GM18870 (cell line): ENCODE data around the gene RPL10.

ENCODE experiments used
- ATAC-seq: cut with Tn5 transposase; IDR thresholded peaks from one replicate; pipeline ENCODE4 v1.9.1; 2021; ENCODE audit warnings: moderate library complexity; ENCODE audit not compliant: unreplicated experiment

RPL10 gene

DNA sequence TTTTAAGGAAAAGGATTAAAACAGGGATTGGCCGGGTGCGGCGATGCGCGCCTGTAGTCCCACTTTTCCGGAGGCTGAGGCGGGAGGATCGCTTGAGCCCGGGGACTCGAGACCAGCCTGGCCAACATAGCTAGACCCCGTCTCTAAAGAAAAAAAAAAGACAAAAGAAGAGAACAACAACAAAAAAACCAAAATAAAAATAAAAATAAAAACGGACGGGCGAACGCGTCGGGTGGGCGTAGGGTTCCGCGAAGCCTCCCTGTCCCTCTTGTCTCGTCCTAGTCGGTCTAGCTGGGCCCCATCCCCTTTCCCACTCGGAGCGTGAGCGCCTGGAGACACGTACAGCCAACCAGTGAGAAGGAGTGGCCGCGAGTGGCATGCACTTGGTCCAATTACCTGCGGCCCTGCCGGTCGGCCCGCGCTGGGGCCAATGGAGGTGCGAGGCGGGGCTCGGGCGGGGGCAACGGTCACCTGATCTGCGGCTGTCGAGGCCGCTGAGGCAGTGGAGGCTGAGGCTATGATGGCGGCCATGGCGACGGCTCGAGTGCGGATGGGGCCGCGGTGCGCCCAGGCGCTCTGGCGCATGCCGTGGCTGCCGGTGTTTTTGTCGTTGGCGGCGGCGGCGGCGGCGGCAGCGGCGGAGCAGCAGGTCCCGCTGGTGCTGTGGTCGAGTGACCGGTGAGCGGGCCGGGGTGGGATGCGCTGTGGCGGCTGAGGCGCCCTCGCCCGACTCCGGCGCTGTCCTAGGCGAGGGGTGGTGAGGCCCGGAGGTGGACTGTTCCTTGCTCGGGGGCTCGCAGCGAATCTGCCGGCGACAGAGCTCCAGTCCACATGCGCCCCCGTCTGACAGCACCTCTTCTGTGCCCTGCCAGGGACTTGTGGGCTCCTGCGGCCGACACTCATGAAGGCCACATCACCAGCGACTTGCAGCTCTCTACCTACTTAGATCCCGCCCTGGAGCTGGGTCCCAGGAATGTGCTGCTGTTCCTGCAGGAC is 30.3 kb downstream of the RPL10 start, which contains the start of gene ATP6AP1:
Gene ATP6AP1, plus strand, starts transcription at position 502 of the 996 bp plus-strand sequence. Its CDS starts 16 bp downstream, at position 518.
- ATAC-seq, result peak; percentile 75

- ATAC-seq, result no peak
Observed at GRCh38 chrX:154429711-154430110, 31.5 kb downstream of the RPL10 start.

DNA sequence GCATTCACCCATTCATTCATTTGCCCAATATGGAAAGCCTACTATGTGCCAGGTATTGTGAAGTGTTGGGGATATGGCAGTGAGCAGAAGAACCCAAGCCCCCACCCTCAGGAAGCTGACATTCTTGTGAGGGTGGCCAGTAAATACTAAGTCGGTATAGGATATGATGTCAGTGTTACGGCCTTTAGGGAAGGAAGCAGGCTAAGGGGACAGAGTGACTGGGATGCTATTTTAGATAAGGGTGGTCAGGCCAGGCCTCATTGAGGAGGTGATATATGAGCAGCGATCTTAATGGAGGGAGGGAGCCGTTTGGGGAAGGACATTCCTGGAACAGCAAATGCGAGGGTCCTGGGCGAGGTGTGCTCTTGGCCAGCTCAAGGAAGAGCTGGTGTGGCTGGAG is 32.3 kb downstream of the RPL10 start:
- ATAC-seq, result no peak

- no peak for ATAC-seq
Observed at GRCh38 chrX:154430916-154431315, 32.7 kb downstream of the RPL10 start.

DNA sequence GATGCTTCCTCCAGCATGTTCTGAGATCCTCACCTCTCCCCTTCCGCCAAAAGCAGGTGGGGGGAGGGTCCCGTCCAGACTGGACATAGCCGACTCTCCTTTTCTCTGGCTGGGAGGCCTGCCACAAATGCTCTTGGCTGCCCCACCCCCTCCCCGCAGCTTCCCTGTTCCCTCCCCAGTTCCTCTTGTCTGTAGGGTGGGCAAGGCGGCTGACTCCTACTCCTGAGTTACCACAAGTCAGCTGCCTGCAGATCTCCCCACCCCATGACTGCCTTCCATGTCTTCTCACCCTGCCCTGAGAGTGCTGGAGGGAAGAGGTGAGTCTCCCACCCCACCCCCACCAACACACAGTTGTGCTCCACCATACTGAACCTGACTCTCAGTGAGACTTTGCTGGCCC is 33.2 kb downstream of the RPL10 start:
- ATAC-seq, result no peak

GRCh38 chrX:154432210-154432609 is 34.0 kb downstream of the RPL10 start:
- ATAC-seq, result no peak

GRCh38 chrX:154433605-154434004 is 35.4 kb downstream of the RPL10 start:
- ATAC-seq, result no peak

DNA sequence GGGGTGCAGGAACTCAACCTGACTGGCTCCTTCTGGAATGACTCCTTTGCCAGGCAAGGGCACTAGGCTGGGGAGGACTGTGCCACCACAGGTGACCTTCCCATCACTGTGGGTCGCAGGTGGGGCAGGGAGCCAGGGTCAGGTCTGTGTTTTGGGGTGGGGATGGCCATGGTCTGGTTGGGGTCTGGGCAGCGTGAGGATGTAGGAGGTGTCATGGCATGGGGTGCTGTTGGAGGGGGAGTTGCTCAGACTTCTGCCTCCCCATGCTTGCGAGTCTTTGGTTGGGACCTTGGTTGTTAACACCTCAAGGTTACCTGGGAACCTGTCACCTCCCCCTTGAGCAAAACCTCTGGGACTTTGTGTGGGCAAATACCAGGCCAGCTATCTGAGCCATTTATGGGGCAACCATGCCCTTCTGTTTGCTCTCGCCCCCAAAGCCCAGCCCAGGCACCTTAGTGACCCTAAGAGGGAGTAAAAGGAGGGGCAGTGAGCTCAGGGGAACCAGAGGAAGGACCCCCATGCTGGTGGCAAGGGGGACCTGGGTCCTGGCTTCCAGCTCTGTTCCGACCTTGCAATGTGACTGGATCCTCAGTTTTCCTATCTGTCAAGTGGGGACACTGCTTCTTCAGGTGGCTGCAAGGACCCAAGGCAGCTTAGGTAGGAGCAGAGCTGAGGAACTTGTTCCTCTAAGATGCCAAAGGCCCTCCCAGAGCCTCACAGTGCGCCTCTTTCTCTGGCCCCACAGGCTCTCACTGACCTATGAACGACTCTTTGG is 36.4 kb downstream of the RPL10 start:
- ATAC-seq, result no peak

GRCh38 chrX:154435171-154435733 is 37.1 kb downstream of the RPL10 start:
- ATAC-seq, result no peak

DNA sequence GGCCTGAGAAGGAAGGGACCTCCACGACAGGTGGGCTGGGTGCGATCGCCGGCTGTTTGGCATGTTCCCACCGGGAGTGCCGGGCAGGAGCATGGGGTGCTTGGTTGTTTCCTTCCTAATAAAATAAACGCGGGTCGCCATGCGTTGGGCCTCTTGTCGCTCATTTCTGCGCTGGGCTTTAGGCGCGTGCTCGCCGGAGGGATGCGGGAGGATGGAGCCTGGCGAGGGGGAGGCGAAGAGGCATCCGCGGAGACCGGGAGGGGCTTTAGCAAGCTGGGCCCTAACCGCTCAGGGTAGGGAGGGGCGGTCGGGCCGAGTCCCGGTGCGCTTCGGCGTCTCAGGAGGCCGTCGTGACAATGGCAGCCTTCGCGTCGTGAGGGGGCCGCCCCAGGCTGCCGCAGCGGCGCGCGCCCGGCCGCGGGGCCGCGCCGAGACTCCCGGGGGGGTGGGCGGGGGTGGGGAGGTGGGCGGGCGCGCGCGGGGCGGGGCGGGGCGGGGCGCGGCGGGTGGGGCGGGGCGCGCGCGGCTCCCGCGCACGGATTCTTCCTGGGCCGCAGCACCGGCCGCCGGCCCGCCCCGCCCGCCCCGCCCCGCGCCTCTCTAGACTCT is 38.3 kb downstream of the RPL10 start:
- no peak for ATAC-seq

DNA sequence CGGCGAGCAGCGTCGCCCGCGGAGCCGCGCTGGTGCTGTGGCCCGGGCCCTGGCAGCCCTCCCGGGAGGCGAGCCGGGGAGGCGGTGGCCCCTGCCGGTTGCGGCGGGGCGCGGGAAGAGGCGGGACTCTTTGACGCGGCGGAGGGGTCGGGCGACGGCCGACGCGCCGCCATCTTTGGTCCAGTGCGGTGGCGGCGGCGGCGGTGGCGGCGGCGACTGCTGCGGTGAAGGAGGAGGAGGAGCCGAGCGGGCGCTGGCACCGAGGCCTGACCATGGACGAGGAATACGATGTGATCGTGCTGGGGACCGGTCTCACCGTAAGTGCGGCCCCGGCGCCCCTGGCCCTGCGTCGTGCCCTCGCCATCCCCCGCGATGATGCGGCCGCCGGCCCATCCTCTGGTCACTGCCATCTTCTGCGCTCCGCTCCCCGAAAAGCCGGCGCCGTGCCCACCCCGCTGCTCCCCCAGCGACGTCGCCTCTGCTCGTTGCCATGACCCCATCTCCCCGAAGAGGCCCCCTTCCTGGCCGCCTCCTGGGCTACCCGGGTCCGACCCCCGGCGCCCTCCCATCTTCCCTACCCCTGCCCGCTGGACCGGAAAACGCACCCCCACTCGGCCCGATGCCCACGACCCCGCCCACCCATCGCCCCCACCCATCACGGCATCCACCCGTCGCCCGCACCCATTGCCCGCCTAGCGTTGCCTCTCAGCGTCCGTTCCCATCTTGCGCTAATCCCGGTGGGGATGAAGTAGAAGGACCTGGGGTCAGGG is 39.0 kb downstream of the RPL10 start, which contains the start of gene GDI1:
Gene GDI1, plus strand, starts transcription at position 172 of the 770 bp plus-strand sequence. Its CDS starts 101 bp downstream, at position 273.
- no peak for ATAC-seq

- ATAC-seq, result no peak
Observed at GRCh38 chrX:154437971-154438893, 40.1 kb downstream of the RPL10 start.

GRCh38 chrX:154439841-154440240 is 41.7 kb downstream of the RPL10 start:
- ATAC-seq, result no peak

- no peak for ATAC-seq
Observed at GRCh38 chrX:154440623-154441357, 42.6 kb downstream of the RPL10 start.

GRCh38 chrX:154441564-154441963 is 43.4 kb downstream of the RPL10 start:
- ATAC-seq, result no peak

DNA sequence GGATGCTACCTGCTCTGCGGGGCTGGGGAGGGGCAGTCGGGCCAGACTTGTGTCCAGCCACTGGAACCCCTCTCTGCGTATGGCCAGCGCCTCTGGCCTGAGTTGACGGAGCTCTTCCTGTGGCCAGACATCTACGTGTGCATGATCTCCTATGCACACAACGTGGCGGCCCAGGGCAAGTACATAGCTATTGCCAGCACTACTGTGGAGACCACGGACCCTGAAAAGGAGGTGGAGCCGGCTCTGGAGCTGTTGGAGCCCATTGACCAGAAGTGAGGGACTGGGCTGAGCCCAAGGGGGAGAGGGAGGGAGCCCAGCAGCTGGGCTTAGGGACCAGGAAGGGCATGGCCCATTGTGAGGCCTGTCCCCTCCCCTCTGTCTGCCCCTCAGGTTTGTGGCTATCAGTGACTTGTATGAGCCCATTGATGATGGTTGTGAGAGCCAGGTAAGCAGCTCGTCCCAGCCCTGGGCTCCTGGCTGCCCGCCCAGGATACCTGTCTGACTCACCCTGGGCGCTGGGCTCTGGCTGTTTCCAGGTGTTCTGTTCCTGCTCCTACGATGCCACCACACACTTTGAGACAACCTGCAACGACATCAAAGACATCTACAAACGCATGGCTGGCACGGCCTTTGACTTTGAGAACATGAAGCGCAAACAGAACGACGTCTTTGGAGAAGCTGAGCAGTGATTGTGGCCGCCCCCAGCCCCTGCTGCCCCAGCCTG is 44.0 kb downstream of the RPL10 start:
- no peak for ATAC-seq

DNA sequence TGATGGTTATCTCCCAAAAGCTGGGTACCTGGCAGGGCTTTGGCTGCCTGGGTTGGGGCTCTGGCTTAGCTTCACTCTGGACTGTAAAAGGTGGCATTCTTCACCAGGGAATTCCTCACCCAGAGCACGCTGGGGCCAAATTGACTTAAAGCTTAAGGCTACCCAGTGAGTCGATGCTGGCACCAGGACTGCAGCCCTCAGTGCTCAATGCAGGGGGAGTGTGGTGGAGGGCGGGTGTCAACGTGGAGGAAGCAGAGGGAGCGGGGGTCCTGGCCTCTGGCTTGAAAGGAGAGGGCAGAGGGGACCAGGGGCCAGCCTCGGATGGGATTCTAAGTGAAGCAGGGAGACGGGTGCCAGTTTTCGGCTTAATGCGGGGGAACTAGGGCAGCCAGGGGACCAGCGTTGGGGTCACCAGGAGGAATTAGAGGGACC is 45.3 kb downstream of the RPL10 start:
- ATAC-seq, result no peak
